Measurements from ENCODE around the gene TSSK6.

TSSK6 gene

GRCh38 chr19:19546751-19547162 is 31.4 kb upstream of the TSSK6 start:
- Histone ChIP-seq H3K23ac (ENCODE audit: low read length) (no peak overlapping the region), H3K4me1 (ENCODE audit: control insufficient read depth, low read depth, low read length) (no peaks in the 10 kb centered on the region), H3K27ac (ENCODE audit: low read depth, low read length) (no peak overlapping the region), H3K79me2 (ENCODE audit: control insufficient read depth, insufficient read depth, low read length) (no peaks in the 10 kb centered on the region), H4K8ac (ENCODE audit: low read depth, low read length) (no peak overlapping the region), H3K27me3 (ENCODE audit: insufficient read depth, low read length, poor library complexity) (no peaks in the 10 kb centered on the region), H4K5ac (ENCODE audit: low read length) (no peak overlapping the region), H3K9ac (ENCODE audit: low read length) (no peak overlapping the region), H3K79me1 (ENCODE audit: low read length) (no peaks in the 10 kb centered on the region), H2BK15ac (replicated peaks; ENCODE audit: low read depth) (no peak overlapping the region), H3K18ac (ENCODE audit: low read length) (no peak overlapping the region), H3K4me3 (ENCODE audit: low read length) (no peak overlapping the region), H2AK5ac (ENCODE audit: low read length) (no peak overlapping the region), H2BK5ac (ENCODE audit: low read length) (no peak overlapping the region), H3K4me2 (ENCODE audit: low read length) (no peak overlapping the region), H3K56ac (ENCODE audit: low read length) (no peak overlapping the region), H3K4ac (ENCODE audit: low read depth, low read length) (no peak overlapping the region), H2BK120ac (ENCODE audit: low read depth, low read length) (no peak overlapping the region), H3K36me3 (ENCODE audit: control insufficient read depth, insufficient read depth, low read length) (no peaks in the 10 kb centered on the region)
- DNase-seq = no peak
- WGBS (ENCODE audit: extremely low coverage, insufficient coverage, low lambda C conversion rate) = no CpG with 5 or more reads among the region's 19 CpGs

GRCh38 chr19:19545707-19546106 is 30.4 kb upstream of the TSSK6 start:
- no peaks in the 10 kb centered on the region for H3K27me3 ChIP-seq (ENCODE audit: insufficient read depth, low read length, poor library complexity)
- no peak overlapping the region for H2BK15ac ChIP-seq (replicated peaks; ENCODE audit: low read depth)
- H3K56ac ChIP-seq (ENCODE audit: low read length) = no peak overlapping the region
- no peak overlapping the region for H3K27ac ChIP-seq (ENCODE audit: low read depth, low read length)
- no peaks in the 10 kb centered on the region for H3K36me3 ChIP-seq (ENCODE audit: control insufficient read depth, insufficient read depth, low read length)
- no peak overlapping the region for H2BK5ac ChIP-seq (ENCODE audit: low read length)
- WGBS (ENCODE audit: extremely low coverage, insufficient coverage, low lambda C conversion rate) = no CpG with 5 or more reads among the region's 23 CpGs
- H4K8ac ChIP-seq (ENCODE audit: low read depth, low read length) = no peak overlapping the region
- no peaks in the 10 kb centered on the region for H3K79me2 ChIP-seq (ENCODE audit: control insufficient read depth, insufficient read depth, low read length)
- H3K18ac ChIP-seq (ENCODE audit: low read length) = no peak overlapping the region
- H3K9ac ChIP-seq (ENCODE audit: low read length) = no peak overlapping the region
- DNase-seq = no peak
- peaks cover 1% of the 10 kb centered on the region for H3K4me1 ChIP-seq (ENCODE audit: control insufficient read depth, low read depth, low read length)
- H3K23ac ChIP-seq (ENCODE audit: low read length) = no peak overlapping the region
- no peak overlapping the region for H4K5ac ChIP-seq (ENCODE audit: low read length)
- no peak overlapping the region for H3K4ac ChIP-seq (ENCODE audit: low read depth, low read length)
- H3K4me2 ChIP-seq (ENCODE audit: low read length) = no peak overlapping the region
- no peak overlapping the region for H3K4me3 ChIP-seq (ENCODE audit: low read length)
- H3K79me1 ChIP-seq (ENCODE audit: low read length) = no peaks in the 10 kb centered on the region
- no peak overlapping the region for H2BK120ac ChIP-seq (ENCODE audit: low read depth, low read length)
- no peak overlapping the region for H2AK5ac ChIP-seq (ENCODE audit: low read length)

GRCh38 chr19:19544954-19545591 is 29.7 kb upstream of the TSSK6 start:
- H3K27ac ChIP-seq (ENCODE audit: low read depth, low read length) = no peak overlapping the region

GRCh38 chr19:19544257-19544953 is 29.1 kb upstream of the TSSK6 start:
- H2BK120ac ChIP-seq (ENCODE audit: low read depth, low read length) = no peak overlapping the region
- no CpG with 5 or more reads among the region's 75 CpGs for WGBS (ENCODE audit: extremely low coverage, insufficient coverage, low lambda C conversion rate)
- H3K23ac ChIP-seq (ENCODE audit: low read length) = no peak overlapping the region
- no peak overlapping the region for H4K8ac ChIP-seq (ENCODE audit: low read depth, low read length)
- no peak overlapping the region for H3K4ac ChIP-seq (ENCODE audit: low read depth, low read length)
- no peak overlapping the region for H2AK5ac ChIP-seq (ENCODE audit: low read length)
- no peak overlapping the region for H2BK5ac ChIP-seq (ENCODE audit: low read length)
- H3K79me1 ChIP-seq (ENCODE audit: low read length) = no peaks in the 10 kb centered on the region
- no peak overlapping the region for H3K9ac ChIP-seq (ENCODE audit: low read length)
- H3K36me3 ChIP-seq (ENCODE audit: control insufficient read depth, insufficient read depth, low read length) = no peaks in the 10 kb centered on the region
- H3K79me2 ChIP-seq (ENCODE audit: control insufficient read depth, insufficient read depth, low read length) = no peaks in the 10 kb centered on the region
- no peak overlapping the region for H4K5ac ChIP-seq (ENCODE audit: low read length)
- H3K4me3 ChIP-seq (ENCODE audit: low read length) = no peak overlapping the region
- no peak overlapping the region for H2BK15ac ChIP-seq (replicated peaks; ENCODE audit: low read depth)
- no peak overlapping the region for H3K56ac ChIP-seq (ENCODE audit: low read length)
- no peak overlapping the region for H3K4me2 ChIP-seq (ENCODE audit: low read length)
- DNase-seq = no peak
- H3K4me1 ChIP-seq (ENCODE audit: control insufficient read depth, low read depth, low read length) = peaks cover 2% of the 10 kb centered on the region
- H3K18ac ChIP-seq (ENCODE audit: low read length) = no peak overlapping the region
- no peak overlapping the region for H3K27ac ChIP-seq (ENCODE audit: low read depth, low read length)
- H3K27me3 ChIP-seq (ENCODE audit: insufficient read depth, low read length, poor library complexity) = no peaks in the 10 kb centered on the region

More at GRCh38 chr19:19544954-19545591, 29.7 kb upstream of the TSSK6 start:
- no peak overlapping the region for H3K23ac ChIP-seq (ENCODE audit: low read length)
- H3K36me3 ChIP-seq (ENCODE audit: control insufficient read depth, insufficient read depth, low read length) = no peaks in the 10 kb centered on the region
- H3K18ac ChIP-seq (ENCODE audit: low read length) = no peak overlapping the region
- no peak overlapping the region for H2BK5ac ChIP-seq (ENCODE audit: low read length)
- H2BK15ac ChIP-seq (replicated peaks; ENCODE audit: low read depth) = no peak overlapping the region
- no peak overlapping the region for H3K4me2 ChIP-seq (ENCODE audit: low read length)
- H4K5ac ChIP-seq (ENCODE audit: low read length) = no peak overlapping the region
- H3K56ac ChIP-seq (ENCODE audit: low read length) = no peak overlapping the region
- H2BK120ac ChIP-seq (ENCODE audit: low read depth, low read length) = no peak overlapping the region
- no peaks in the 10 kb centered on the region for H3K79me1 ChIP-seq (ENCODE audit: low read length)
- no peak overlapping the region for H3K4me3 ChIP-seq (ENCODE audit: low read length)
- no peaks in the 10 kb centered on the region for H3K27me3 ChIP-seq (ENCODE audit: insufficient read depth, low read length, poor library complexity)
- no peak for DNase-seq
- no peaks in the 10 kb centered on the region for H3K79me2 ChIP-seq (ENCODE audit: control insufficient read depth, insufficient read depth, low read length)
- H3K9ac ChIP-seq (ENCODE audit: low read length) = no peak overlapping the region
- WGBS (ENCODE audit: extremely low coverage, insufficient coverage, low lambda C conversion rate) = no CpG with 5 or more reads among the region's 53 CpGs
- no peak overlapping the region for H2AK5ac ChIP-seq (ENCODE audit: low read length)
- no peak overlapping the region for H4K8ac ChIP-seq (ENCODE audit: low read depth, low read length)
- H3K4ac ChIP-seq (ENCODE audit: low read depth, low read length) = no peak overlapping the region
- peaks cover 2% of the 10 kb centered on the region for H3K4me1 ChIP-seq (ENCODE audit: control insufficient read depth, low read depth, low read length)

- Histone ChIP-seq H3K79me1 (ENCODE audit: low read length) (no peaks in the 10 kb centered on the region), H3K4me1 (ENCODE audit: control insufficient read depth, low read depth, low read length) (peaks cover 2% of the 10 kb centered on the region), H3K27me3 (ENCODE audit: insufficient read depth, low read length, poor library complexity) (peaks cover 2% of the 10 kb centered on the region), H3K23ac (ENCODE audit: low read length) (no peak overlapping the region), H2BK120ac (ENCODE audit: low read depth, low read length) (no peak overlapping the region), H2BK15ac (replicated peaks; ENCODE audit: low read depth) (no peak overlapping the region), H3K27ac (ENCODE audit: low read depth, low read length) (no peak overlapping the region), H4K8ac (ENCODE audit: low read depth, low read length) (no peak overlapping the region), H4K5ac (ENCODE audit: low read length) (no peak overlapping the region), H3K4me3 (ENCODE audit: low read length) (no peak overlapping the region), H3K4me2 (ENCODE audit: low read length) (no peak overlapping the region), H2AK5ac (ENCODE audit: low read length) (no peak overlapping the region), H3K18ac (ENCODE audit: low read length) (no peak overlapping the region), H2BK5ac (ENCODE audit: low read length) (no peak overlapping the region), H3K36me3 (ENCODE audit: control insufficient read depth, insufficient read depth, low read length) (no peaks in the 10 kb centered on the region), H3K56ac (ENCODE audit: low read length) (no peak overlapping the region), H3K79me2 (ENCODE audit: control insufficient read depth, insufficient read depth, low read length) (no peaks in the 10 kb centered on the region), H3K9ac (ENCODE audit: low read length) (no peak overlapping the region), H3K4ac (ENCODE audit: low read depth, low read length) (no peak overlapping the region)
- no peak for DNase-seq
- WGBS (ENCODE audit: extremely low coverage, insufficient coverage, low lambda C conversion rate) = no CpG with 5 or more reads among the region's 19 CpGs
Measured at GRCh38 chr19:19543640-19544039, 28.3 kb upstream of the TSSK6 start.

Measured in mesendoderm (in vitro differentiated cells).